ENCODE measurements around the gene IL1RAPL2.

GRCh38 chrX:105635794-105636193 lies 1069.8 kb downstream of the IL1RAPL2 start:
- no peak for TF ChIP-seq ARNTL (CRISPR knock-in tag; IDR thresholded peaks at IDR 0.05; ENCODE audit: borderline replicate concordance, low read depth)
- TF ChIP-seq CSDC2 (CRISPR knock-in tag; IDR thresholded peaks at IDR 0.05): no peak
- no peak for TF ChIP-seq CSRNP3 (CRISPR knock-in tag; IDR thresholded peaks at IDR 0.05)
- TF ChIP-seq RARB (CRISPR knock-in tag; IDR thresholded peaks at IDR 0.05): no peak
- no peak for TF ChIP-seq ZFP3 (CRISPR knock-in tag; IDR thresholded peaks at IDR 0.05)
- no peak for TF ChIP-seq ZFP30 (CRISPR knock-in tag; IDR thresholded peaks at IDR 0.05)
- no peak for TF ChIP-seq ZNF8 (CRISPR knock-in tag; IDR thresholded peaks at IDR 0.05)
- TF ChIP-seq PATZ1 (CRISPR knock-in tag; IDR thresholded peaks at IDR 0.05; ENCODE audit: borderline replicate concordance): no peak
- TF ChIP-seq ZNF70 (CRISPR knock-in tag; IDR thresholded peaks at IDR 0.05): no peak
- no peak for TF ChIP-seq ESRRG (CRISPR knock-in tag; IDR thresholded peaks at IDR 0.05)
- TF ChIP-seq PPARA (CRISPR knock-in tag; IDR thresholded peaks at IDR 0.05; ENCODE audit: borderline replicate concordance): no peak
- no peak for TF ChIP-seq GLIS3 (CRISPR knock-in tag; IDR thresholded peaks at IDR 0.05)
- TF ChIP-seq BACH2 (CRISPR knock-in tag; IDR thresholded peaks at IDR 0.05; ENCODE audit: borderline replicate concordance): no peak
